Measurements from ENCODE around the gene ADGRG7.

- TF ChIP-seq POLR2A (IDR thresholded peaks at IDR 0.05; ENCODE audit: insufficient read depth in 1 of 2, low read depth in 2 of 2, low read length in 2 of 2) (no peak), RERE (CRISPR knock-in tag; IDR thresholded peaks at IDR 0.05; ENCODE audit: low read depth) (no peak), SKIL (CRISPR knock-in tag; IDR thresholded peaks at IDR 0.05; ENCODE audit: borderline replicate concordance) (no peak)
These were observed 18.1 kb downstream of the ADGRG7 start for GRCh38 chr3:100627491-100627890.
